Left ventricle myocardium superior (tissue), 1 donor: Measurements from ENCODE around the gene PGPEP1. TPM values are rescaled to one million over a fixed set of nuclear protein-coding genes. Genes with fewer than 3 reads are reported as not detected.

ENCODE experiments used
- ATAC-seq: fragments of 200-7000 bp; cut with Tn5 transposase; one replicate; pipeline ENCODE4 v1.9.1; 2020; ENCODE audit warnings: mild to moderate bottlenecking, moderate library complexity
- DNase-seq: peaks from one replicate; pipeline ENCODE4 v3.0.0-alpha.2; 2020
- intact Hi-C: fragments of 100-400 bp; cut with micrococcal nuclease; formaldehyde crosslinking; loops from one replicate; pipeline ENCODE4 v1.11.0; 2022
- total RNA-seq: library from RNA; stranded (reverse); fragmentation: NEBNext Ultra II Directional; extraction: Animal tissue kit (Norgen Biotek cat#: 25700); gene quantifications from one replicate; pipeline ENCODE4 v1.2.1, GENCODE V29; 2021
- donor health status: DM: no; HTN: yes; CAD: no; lungs with severe emphysema.

PGPEP1 gene
- total RNA-seq, 1 donor from 2014 or later, result 41.2 TPM

- no peak for ATAC-seq
- intact Hi-C loops, result no loop called here
These were observed 44.9 kb downstream of the PGPEP1 start for GRCh38 chr19:18385359-18385674.

GRCh38 chr19:18385675-18386542 is 45.5 kb downstream of the PGPEP1 start, which contains the start of gene GDF15:
TSS of gene GDF15 (plus strand) at chr19:18386158. CDS start at chr19:18386190, 32 bp downstream.
- ATAC-seq, result peak; percentile 46
- intact Hi-C loops, result no loop called here
- DNase-seq, result peak; percentile 53

More at GRCh38 chr19:18385359-18385674, 44.9 kb downstream of the PGPEP1 start:
- DNase-seq, result no peak

- ATAC-seq (no peak), DNase-seq (no peak)
- intact Hi-C loops, result no loop called here
These were observed 46.3 kb downstream of the PGPEP1 start for GRCh38 chr19:18386543-18387271.

DNA sequence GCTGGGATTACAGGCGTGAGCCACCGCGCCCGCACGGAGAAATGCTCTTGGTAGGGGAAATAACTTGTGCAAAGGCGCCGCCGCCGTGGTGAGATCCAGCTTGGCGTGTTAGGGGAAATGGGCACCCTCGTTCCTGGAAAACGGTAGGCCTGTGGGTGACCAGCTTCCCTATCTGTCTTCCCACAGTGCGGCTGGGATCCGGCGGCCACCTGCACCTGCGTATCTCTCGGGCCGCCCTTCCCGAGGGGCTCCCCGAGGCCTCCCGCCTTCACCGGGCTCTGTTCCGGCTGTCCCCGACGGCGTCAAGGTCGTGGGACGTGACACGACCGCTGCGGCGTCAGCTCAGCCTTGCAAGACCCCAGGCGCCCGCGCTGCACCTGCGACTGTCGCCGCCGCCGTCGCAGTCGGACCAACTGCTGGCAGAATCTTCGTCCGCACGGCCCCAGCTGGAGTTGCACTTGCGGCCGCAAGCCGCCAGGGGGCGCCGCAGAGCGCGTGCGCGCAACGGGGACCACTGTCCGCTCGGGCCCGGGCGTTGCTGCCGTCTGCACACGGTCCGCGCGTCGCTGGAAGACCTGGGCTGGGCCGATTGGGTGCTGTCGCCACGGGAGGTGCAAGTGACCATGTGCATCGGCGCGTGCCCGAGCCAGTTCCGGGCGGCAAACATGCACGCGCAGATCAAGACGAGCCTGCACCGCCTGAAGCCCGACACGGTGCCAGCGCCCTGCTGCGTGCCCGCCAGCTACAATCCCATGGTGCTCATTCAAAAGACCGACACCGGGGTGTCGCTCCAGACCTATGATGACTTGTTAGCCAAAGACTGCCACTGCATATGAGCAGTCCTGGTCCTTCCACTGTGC is 47.9 kb downstream of the PGPEP1 start:
- ATAC-seq (peak; percentile 88), DNase-seq (peak; percentile 91)
- intact Hi-C loops, result no loop called here

DNA sequence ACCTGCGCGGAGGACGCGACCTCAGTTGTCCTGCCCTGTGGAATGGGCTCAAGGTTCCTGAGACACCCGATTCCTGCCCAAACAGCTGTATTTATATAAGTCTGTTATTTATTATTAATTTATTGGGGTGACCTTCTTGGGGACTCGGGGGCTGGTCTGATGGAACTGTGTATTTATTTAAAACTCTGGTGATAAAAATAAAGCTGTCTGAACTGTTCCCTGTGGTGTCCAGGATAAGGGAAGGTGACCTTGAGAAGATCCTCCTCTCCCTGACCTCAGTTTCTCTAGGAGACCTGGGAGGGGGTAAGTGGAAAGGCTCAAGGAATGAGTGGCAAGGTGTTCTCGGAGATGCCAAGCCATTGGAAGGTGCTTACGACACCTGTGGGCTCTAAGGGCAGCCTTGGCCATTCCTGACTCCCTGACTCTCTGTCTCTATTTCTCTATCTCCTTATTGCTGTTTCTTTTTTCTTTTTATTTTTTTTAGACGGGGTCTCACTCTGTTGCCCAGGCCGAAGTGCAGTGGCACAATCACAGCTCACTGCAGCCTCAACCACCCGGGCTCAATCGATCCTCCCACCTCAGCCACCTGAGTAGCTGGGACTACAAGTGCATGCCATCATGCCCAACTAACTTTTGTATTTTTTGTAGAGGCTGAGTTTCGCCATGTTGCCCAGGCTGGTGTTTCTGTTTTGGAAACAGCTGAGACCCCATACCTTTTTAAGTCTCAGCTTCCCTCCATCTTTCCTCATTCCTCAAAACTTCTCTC is 48.7 kb downstream of the PGPEP1 start:
- intact Hi-C loops, result no loop called here
- DNase-seq (no peak), ATAC-seq (no peak)

- ATAC-seq (no peak), DNase-seq (no peak)
- intact Hi-C loops, result no loop called here
These were observed 49.3 kb downstream of the PGPEP1 start for GRCh38 chr19:18389726-18390064.

DNA sequence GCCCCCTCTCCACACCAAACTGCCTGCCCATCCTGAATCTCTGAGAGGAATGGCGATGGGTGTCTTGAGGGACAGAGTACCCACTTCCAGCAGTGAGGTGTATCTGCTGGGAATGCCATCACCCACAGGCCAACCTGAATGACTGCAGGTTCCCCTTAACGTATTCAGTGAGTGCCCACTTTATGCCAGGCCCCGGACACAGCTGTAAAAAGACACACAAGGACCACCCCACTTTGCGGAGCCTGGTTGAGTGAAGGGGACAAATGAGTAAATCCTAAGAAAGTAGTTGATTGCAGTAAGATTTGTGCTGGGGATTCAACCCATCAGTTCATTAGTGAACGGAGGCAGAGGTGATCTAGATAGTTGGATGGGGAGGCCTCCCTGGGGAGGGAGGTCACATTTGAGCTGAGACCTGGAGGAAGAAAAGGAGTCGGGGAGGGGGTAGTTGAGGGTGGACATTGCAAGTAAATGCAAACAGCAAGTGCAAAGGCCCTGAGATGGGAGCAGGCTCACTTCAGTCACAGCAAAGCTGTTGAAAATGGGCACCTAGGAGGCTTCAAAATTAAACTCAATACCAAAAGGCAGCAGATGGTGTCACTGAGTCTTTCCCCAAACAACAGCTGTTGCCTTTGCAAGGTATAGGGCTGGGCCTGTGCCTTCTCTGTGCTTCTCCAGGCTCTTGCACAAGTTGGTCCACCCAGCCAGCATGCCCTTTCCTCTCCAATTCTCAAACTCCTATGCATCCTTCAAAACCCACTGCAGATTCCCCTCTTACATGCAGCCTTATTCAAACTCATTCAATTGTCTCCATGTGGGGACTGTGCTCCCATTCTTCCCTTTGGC is 49.9 kb downstream of the PGPEP1 start:
- DNase-seq (no peak), ATAC-seq (no peak)
- intact Hi-C loops, result no loop called here

GRCh38 chr19:18391509-18392075 is 51.2 kb downstream of the PGPEP1 start:
- DNase-seq (no peak), ATAC-seq (no peak)
- intact Hi-C loops, result no loop called here

GRCh38 chr19:18392417-18392816 is 52.0 kb downstream of the PGPEP1 start:
- intact Hi-C loops, result no loop called here

DNA sequence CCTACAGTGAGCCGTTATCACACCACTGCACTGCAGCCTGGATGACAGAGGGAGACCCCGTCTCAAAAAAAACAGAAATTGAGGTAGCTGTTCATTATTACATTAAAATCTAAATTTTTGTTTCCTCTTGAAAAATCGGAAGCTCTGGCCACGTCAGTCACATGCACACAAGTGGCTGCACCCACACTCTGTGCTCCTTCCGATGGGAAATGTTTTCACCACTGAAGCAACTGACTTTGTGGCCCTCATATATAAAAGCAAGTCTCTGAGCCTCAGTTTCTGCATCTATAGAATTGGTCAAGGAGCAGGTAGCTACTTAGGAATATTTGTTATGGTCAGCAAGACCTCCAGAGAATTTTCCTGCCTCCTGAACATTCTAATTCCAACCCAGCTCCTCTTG is 52.5 kb downstream of the PGPEP1 start:
- no peak for DNase-seq
- intact Hi-C loops, result no loop called here
- no peak for ATAC-seq

More at GRCh38 chr19:18392417-18392816, 52.0 kb downstream of the PGPEP1 start:
- DNase-seq (peak; percentile 56), ATAC-seq (peak; percentile 26)

DNA sequence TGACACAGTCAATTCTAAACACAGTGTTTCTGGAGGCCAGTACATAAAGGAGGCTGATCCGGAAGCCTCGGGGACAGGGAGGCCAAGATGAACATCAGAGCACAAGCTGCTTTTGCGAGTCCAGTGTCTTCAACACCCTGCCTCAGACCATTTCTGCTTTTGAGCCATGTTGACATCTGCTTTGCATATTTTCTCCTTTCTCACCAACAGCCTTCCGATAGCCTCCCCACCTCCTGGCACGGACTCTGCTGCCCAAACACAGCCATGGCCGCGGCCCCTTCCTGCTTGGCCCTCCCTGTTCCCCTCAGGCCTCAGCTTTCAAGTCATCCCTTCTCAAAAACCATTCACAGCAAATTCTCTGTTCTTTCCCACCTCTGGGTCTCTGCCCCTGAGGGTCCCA is 53.4 kb downstream of the PGPEP1 start:
- DNase-seq, result peak; percentile 64
- peak; percentile 35 for ATAC-seq
- intact Hi-C loops, result no loop called here

- intact Hi-C loops, result no loop called here
- peak; percentile 57 for DNase-seq
- no peak for ATAC-seq
These were observed 56.3 kb downstream of the PGPEP1 start for GRCh38 chr19:18396471-18397241.

DNA sequence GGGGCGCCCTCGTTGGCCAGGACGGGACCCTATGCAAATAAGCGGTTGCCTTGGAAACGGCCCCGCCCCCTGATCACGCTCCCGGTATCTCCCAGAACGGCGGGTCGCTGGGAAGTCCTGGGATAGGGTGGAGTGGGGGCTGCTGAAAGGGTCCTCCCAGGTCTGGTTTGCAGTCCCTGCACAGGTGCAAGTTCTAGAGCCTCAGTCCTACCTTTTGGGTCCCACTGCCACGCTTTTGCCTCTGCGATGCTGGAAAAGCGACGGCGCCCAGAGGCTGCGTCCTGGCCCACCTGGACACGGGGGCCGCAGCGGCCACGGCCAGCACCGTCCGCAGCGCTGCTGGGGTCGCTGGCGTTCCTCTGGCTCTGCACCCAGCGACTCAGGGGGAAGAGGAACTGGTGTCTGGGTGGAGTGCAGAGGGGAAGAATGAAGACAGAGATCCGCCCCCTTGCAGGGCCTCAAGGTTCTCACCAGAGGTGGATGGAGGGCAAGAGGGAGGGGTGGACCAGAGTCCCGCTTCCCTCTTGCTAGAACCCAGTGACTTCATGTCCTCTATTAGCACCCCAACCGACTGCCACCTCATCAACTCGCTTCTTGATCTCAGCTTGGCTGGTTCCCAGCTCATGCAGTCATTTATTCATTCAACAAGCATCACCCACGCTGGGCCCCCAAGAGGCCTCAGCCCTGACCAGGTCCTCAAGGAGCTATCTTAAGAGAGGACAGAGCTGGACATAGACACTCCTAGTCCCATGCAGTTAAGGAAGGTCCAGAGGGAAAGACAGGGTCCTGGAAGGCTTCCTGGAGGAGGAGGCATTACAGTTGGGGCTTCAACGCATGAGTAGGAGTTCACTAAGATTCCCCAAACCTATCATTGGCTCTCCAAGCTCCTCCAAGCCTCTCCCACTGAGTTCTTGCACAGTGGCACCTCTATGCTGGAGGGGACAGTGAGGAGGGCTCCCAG is 57.1 kb downstream of the PGPEP1 start, which contains the start of gene LRRC25:
Gene LRRC25, minus strand, starts transcription at position 381 of the 961 bp plus-strand sequence. CDS start 659 bp downstream, outside the sequence.
- ATAC-seq (peak; percentile 65), DNase-seq (peak; percentile 63)
- intact Hi-C loops, result no loop called here

DNA sequence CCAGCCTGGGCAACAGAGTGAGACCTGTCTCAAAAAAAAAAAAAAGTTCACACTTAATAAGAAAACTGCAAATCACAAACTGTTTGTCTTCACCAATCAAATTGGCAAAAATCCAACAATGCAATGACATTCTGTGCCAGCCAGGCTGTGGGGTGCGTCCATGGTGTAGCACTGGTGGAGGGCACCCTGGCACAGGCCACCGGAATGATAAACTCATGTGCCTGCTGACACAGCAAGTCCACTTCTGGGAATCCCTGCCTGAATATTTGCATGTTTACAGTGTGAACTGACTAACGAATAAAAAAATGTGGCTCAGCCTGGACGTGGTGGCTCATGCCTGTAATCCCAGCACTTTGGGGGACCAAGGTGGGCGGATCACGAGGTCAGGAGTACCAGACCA is 58.6 kb downstream of the PGPEP1 start:
- ATAC-seq (peak; percentile 49), DNase-seq (peak; percentile 61)
- intact Hi-C loops, result no loop called here

GRCh38 chr19:18401580-18402112 is 61.2 kb downstream of the PGPEP1 start:
- ATAC-seq (peak; percentile 82), DNase-seq (peak; percentile 67)
- intact Hi-C loops, result no loop called here
